ENCODE measurements around the gene NEURL3.

The NEURL3 gene

GRCh38 chr2:96537734-96538486 lies 32.8 kb upstream of the NEURL3 start:
- ChIA-PET CTCF (interaction anchor here (0.6 to 3.1 kb wide), 5 partner anchors 17 to 423 kb away, joined by 3 to 18 read pairs (median 3); no protein-coding TSS in a partner anchor), POLR2A (interaction anchor here (1.8 kb wide), 1 partner anchor 16 kb away, joined by 6 read pairs; no protein-coding TSS in a partner anchor)
- H3K36me3 ChIP-seq (ENCODE audit: control insufficient read depth in 2 of 2, insufficient read depth in 1 of 2, low read length in 2 of 2), result peaks cover 0 to 5% of the 10 kb centered on the region in 2 experiments; a peak in 2 of 3 replicates
- H3K9me3 ChIP-seq (ENCODE audit: control insufficient read depth, insufficient read depth, low read depth, low read length), result no peaks in the 10 kb centered on the region
- peak overlapping the region; percentile 66 for H3K4me3 ChIP-seq (ENCODE audit: low read depth, low read length)
- H3K27ac ChIP-seq (ENCODE audit: extremely low read depth, low read depth, low read length), result peak overlapping the region; percentile 72; the same call in 1 of the 2 replicates
- peaks cover 20% of the 10 kb centered on the region for H3K4me1 ChIP-seq (ENCODE audit: control insufficient read depth, insufficient read depth, low read length)
- TF ChIP-seq PRDM4 (tag by site-specific recombination; IDR thresholded peaks at IDR 0.05) (0 out of 2 replicates have a peak, but pooled peaks have one; percentile 25), ZNF548 (tag by site-specific recombination; IDR thresholded peaks at IDR 0.05) (no peak), GLIS1 (tag by site-specific recombination; IDR thresholded peaks at IDR 0.05) (no peak), ZSCAN18 (tag by site-specific recombination; IDR thresholded peaks at IDR 0.05) (no peak)

- H3K27ac ChIP-seq (ENCODE audit: extremely low read depth, low read depth, low read length), result peak overlapping the region; percentile 72; the same call in 1 of the 2 replicates
- CTCF ChIA-PET, result interaction anchor here (0.9 to 1.1 kb wide), 3 partner anchors 17 to 45 kb away, joined by 3 to 4 read pairs (median 3); no protein-coding TSS in a partner anchor
- H3K9me3 ChIP-seq (ENCODE audit: control insufficient read depth, insufficient read depth, low read depth, low read length), result no peaks in the 10 kb centered on the region
- H3K36me3 ChIP-seq (ENCODE audit: control insufficient read depth in 2 of 2, insufficient read depth in 1 of 2, low read length in 2 of 2), result no peaks in the 10 kb centered on the region; a peak in 1 of 3 replicates
- H3K4me3 ChIP-seq (ENCODE audit: low read depth, low read length), result peak overlapping the region; percentile 66
- H3K4me1 ChIP-seq (ENCODE audit: control insufficient read depth, insufficient read depth, low read length), result peaks cover 26% of the 10 kb centered on the region
- POLR2A ChIA-PET, result interaction anchor here (1.8 kb wide), 1 partner anchor 17 kb away, joined by 6 read pairs; no protein-coding TSS in a partner anchor
- TF ChIP-seq KLF10 (tag by site-specific recombination; IDR thresholded peaks at IDR 0.05) (peak; percentile 7; the same call in 1 of the 2 replicates), ZBTB26 (tag by site-specific recombination; optimal IDR thresholded peaks at IDR 0.05) (peak; percentile 65), WT1 (tag by site-specific recombination; IDR thresholded peaks at IDR 0.05) (peak; percentile 53; the same call in 1 of the 2 replicates), ZBTB8A (tag by site-specific recombination; IDR thresholded peaks at IDR 0.05) (peak; percentile 66), ZBTB48 (tag by site-specific recombination; IDR thresholded peaks at IDR 0.05) (0 out of 2 replicates have a peak, but pooled peaks have one; percentile 37), ZNF629 (tag by site-specific recombination; IDR thresholded peaks at IDR 0.05) (0 out of 2 replicates have a peak, but pooled peaks have one; percentile 11), HOXC10 (CRISPR knock-in tag; IDR thresholded peaks at IDR 0.05) (no peak), KLF1 (tag by site-specific recombination; IDR thresholded peaks at IDR 0.05) (peak; percentile 79), ZSCAN30 (tag by site-specific recombination; IDR thresholded peaks at IDR 0.05) (no peak), ZNF677 (tag by site-specific recombination; IDR thresholded peaks at IDR 0.05) (no peak), ZNF692 (tag by site-specific recombination; IDR thresholded peaks at IDR 0.05) (no peak), ZXDB (tag by site-specific recombination; IDR thresholded peaks at IDR 0.05) (peak; percentile 50; the same call in 1 of the 2 replicates), PATZ1 (tag by site-specific recombination; IDR thresholded peaks at IDR 0.05) (peak; percentile 24; the same call in 1 of the 2 replicates), KLF9 (tag by site-specific recombination; IDR thresholded peaks at IDR 0.05; ENCODE audit: low read depth) (peak; percentile 26; the same call in 1 of the 2 replicates), ZNF416 (tag by site-specific recombination; IDR thresholded peaks at IDR 0.05) (no peak), ZNF335 (tag by site-specific recombination; conservative IDR thresholded peaks at IDR 0.05) (peak; percentile 38), SP7 (tag by site-specific recombination; IDR thresholded peaks at IDR 0.05) (peak; percentile 29; the same call in 1 of the 2 replicates)
Observed at GRCh38 chr2:96537066-96537733, 32.0 kb upstream of the NEURL3 start.

Measured in HEK293 (cell line).